Hepatocyte (in vitro differentiated cells): Measurements from ENCODE around the gene NFAT5. TPM values are rescaled to one million over a fixed set of nuclear protein-coding genes. Genes with fewer than 3 reads are reported as not detected.

Experiments used
- DNase-seq: peaks from one replicate; pipeline ENCODE4 v3.0.0-alpha.2; 2016; ENCODE audit warnings: low spot score
- H2AFZ ChIP-seq: fragments of 200-600 bp; sonication (generic); 2 replicates; pipeline ENCODE4 v1.6.0; 2016; ENCODE audit warnings: antibody characterized with exemption, mild to moderate bottlenecking
- H3K27ac ChIP-seq: fragments of 200-600 bp; sonication (generic); 2 replicates; pipeline ENCODE4 v1.5.1; 2016; ENCODE audit warnings: mild to moderate bottlenecking
- H3K27me3 ChIP-seq: fragments of 200-600 bp; sonication (generic); 2 replicates; pipeline ENCODE4 v1.6.1; 2016
- H3K36me3 ChIP-seq: fragments of 200-600 bp; sonication (generic); replicated peaks from 2 replicates; pipeline ENCODE4 v1.5.1; 2016; ENCODE audit warnings: low read depth; ENCODE audit not compliant: insufficient read depth
- H3K4me1 ChIP-seq: fragments of 200-600 bp; sonication (generic); 2 replicates; pipeline ENCODE4 v1.5.1; 2016; ENCODE audit warnings: mild to moderate bottlenecking, moderate library complexity; ENCODE audit not compliant: insufficient read depth
- H3K4me2 ChIP-seq: fragments of 200-600 bp; sonication (generic); 2 replicates; pipeline ENCODE4 v1.6.0; 2016
- H3K4me3 ChIP-seq: fragments of 200-600 bp; sonication (generic); 2 replicates; pipeline ENCODE4 v1.5.1; 2016; ENCODE audit warnings: mild to moderate bottlenecking
- H3K79me2 ChIP-seq: fragments of 200-600 bp; sonication (generic); 2 replicates; pipeline ENCODE4 v1.6.0; 2017; ENCODE audit warnings: mild to moderate bottlenecking
- H3K9me2 ChIP-seq: fragments of 200-600 bp; sonication (generic); replicated peaks from 2 replicates; pipeline ENCODE4 v1.6.0; 2017; ENCODE audit warnings: mild to moderate bottlenecking; ENCODE audit not compliant: insufficient read depth
- H3K9me3 ChIP-seq: fragments of 200-600 bp; sonication (generic); 2 replicates; pipeline ENCODE4 v1.5.1; 2016; ENCODE audit warnings: low read depth, mild to moderate bottlenecking
- H4K20me1 ChIP-seq: fragments of 200-600 bp; sonication (generic); 2 replicates; pipeline ENCODE4 v1.6.0; 2016; ENCODE audit warnings: mild to moderate bottlenecking; ENCODE audit not compliant: insufficient read depth, poor library complexity, severe bottlenecking
- EZH2 ChIP-seq: fragments of 200-600 bp; sonication (generic); IDR thresholded peaks from 2 replicates; pipeline ENCODE4 v1.6.1; 2016; ENCODE audit warnings: antibody characterized with exemption, mild to moderate bottlenecking, borderline replicate concordance
- EZH2phosphoT487 ChIP-seq: fragments of 200-600 bp; sonication (generic); IDR thresholded peaks from one replicate; pipeline ENCODE4 v1.6.1; 2018; ENCODE audit warnings: antibody characterized with exemption, mild to moderate bottlenecking, low read depth, moderate library complexity; ENCODE audit not compliant: unreplicated experiment, severe bottlenecking
- WGBS: methylation state at CpG from one replicate; pipeline ENCODE4 v1.1.6; 2016; ENCODE audit warnings: low lambda C conversion rate; ENCODE audit errors: missing lambda C conversion rate; 5-methylcytosine and 5-hydroxymethylcytosine counted together
- polyA plus RNA-seq: library from polyadenylated mRNA; unstranded; fragments of >200 nt; fragmentation: Nextera tagmentation; extraction: Ambion mirVana; gene quantifications from 2 replicates; pipeline ENCODE4 v1.2.1, GENCODE V29; 2016
- total RNA-seq: library from RNA; depleted of rRNA; stranded (reverse); fragments of >200 nt; gene quantifications from 2 replicates; pipeline ENCODE4 v1.2.3, GENCODE V29; 2014
- TF ChIP-seq, protein P1 (sequence below): fragments of 200-600 bp; sonication (generic); IDR thresholded peaks from 2 replicates; pipeline ENCODE4 v1.5.1; 2016; ENCODE audit warnings: antibody characterized with exemption, mild to moderate bottlenecking; ENCODE audit not compliant: poor library complexity

The NFAT5 gene
- total and polyA plus RNA-seq, 2 experiments from 2014 or later = 9.2 to 30.7 TPM

DNA sequence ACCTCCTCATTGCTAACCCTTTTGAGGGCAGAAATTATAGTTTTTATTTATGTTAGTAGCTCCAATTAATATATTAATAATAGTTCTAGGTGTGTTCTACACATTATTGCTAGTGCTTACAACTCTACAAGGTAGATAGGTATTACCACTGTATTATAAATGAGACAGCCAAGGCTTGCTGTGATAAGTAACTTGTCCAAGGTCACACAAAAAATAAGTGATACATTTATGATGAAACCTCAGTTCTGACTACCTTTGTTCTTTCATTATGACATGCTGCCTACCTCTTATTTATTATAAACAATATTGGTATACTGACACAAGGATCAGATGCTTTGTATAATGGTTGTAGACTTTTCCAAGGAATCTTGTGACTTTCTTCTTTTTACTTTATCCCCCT lies 41.2 kb downstream of the NFAT5 start:
- no peaks in the 10 kb centered on the region for H3K9me3 ChIP-seq
- no peak overlapping the region for H3K4me3 ChIP-seq
- DNase-seq = no peak
- H3K36me3 ChIP-seq = no peaks in the 10 kb centered on the region
- H2AFZ ChIP-seq = no peak overlapping the region
- H3K79me2 ChIP-seq = peaks cover 97% of the 10 kb centered on the region
- H3K27me3 ChIP-seq = no peaks in the 10 kb centered on the region
- no peak overlapping the region for H3K4me2 ChIP-seq
- H3K9me2 ChIP-seq = no peaks in the 10 kb centered on the region
- H4K20me1 ChIP-seq = peaks cover 79% of the 10 kb centered on the region
- H3K27ac ChIP-seq = no peak overlapping the region
- no peak for TF ChIP-seq EZH2
- TF ChIP-seq, protein P1, sequence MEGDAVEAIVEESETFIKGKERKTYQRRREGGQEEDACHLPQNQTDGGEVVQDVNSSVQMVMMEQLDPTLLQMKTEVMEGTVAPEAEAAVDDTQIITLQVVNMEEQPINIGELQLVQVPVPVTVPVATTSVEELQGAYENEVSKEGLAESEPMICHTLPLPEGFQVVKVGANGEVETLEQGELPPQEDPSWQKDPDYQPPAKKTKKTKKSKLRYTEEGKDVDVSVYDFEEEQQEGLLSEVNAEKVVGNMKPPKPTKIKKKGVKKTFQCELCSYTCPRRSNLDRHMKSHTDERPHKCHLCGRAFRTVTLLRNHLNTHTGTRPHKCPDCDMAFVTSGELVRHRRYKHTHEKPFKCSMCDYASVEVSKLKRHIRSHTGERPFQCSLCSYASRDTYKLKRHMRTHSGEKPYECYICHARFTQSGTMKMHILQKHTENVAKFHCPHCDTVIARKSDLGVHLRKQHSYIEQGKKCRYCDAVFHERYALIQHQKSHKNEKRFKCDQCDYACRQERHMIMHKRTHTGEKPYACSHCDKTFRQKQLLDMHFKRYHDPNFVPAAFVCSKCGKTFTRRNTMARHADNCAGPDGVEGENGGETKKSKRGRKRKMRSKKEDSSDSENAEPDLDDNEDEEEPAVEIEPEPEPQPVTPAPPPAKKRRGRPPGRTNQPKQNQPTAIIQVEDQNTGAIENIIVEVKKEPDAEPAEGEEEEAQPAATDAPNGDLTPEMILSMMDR = no peak
- no peak for TF ChIP-seq EZH2phosphoT487
- H3K4me1 ChIP-seq = peaks cover 11% of the 10 kb centered on the region

DNA sequence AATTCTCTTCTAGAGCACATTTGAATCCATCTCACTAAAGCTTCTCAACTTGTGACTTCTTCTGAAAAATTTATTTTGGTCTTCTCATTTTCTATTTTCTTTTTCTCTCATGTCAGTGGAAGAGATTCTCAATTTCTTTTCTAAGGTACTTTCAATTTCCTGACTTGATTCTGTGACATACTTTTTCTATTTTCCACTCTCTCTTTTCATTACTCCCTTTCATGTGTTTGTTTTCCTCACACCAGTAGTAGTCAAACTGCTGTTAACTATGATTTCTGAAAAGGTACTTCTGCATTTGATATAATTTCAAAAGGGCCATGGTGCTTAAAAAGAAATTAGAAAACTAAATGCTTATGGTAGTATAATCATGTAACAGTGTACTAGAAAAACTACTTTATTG lies 41.9 kb downstream of the NFAT5 start:
- no peaks in the 10 kb centered on the region for H3K27me3 ChIP-seq
- DNase-seq = no peak
- no peaks in the 10 kb centered on the region for H3K9me3 ChIP-seq
- no peak overlapping the region for H3K4me3 ChIP-seq
- no peaks in the 10 kb centered on the region for H3K9me2 ChIP-seq
- H2AFZ ChIP-seq = no peak overlapping the region
- H3K79me2 ChIP-seq = peaks cover 97% of the 10 kb centered on the region
- TF ChIP-seq, protein P1 = no peak
- TF ChIP-seq EZH2phosphoT487 = no peak
- TF ChIP-seq EZH2 = no peak
- H3K27ac ChIP-seq = no peak overlapping the region
- H3K36me3 ChIP-seq = no peaks in the 10 kb centered on the region
- peaks cover 15% of the 10 kb centered on the region for H3K4me1 ChIP-seq
- H3K4me2 ChIP-seq = no peak overlapping the region
- H4K20me1 ChIP-seq = peaks cover 83% of the 10 kb centered on the region

DNA sequence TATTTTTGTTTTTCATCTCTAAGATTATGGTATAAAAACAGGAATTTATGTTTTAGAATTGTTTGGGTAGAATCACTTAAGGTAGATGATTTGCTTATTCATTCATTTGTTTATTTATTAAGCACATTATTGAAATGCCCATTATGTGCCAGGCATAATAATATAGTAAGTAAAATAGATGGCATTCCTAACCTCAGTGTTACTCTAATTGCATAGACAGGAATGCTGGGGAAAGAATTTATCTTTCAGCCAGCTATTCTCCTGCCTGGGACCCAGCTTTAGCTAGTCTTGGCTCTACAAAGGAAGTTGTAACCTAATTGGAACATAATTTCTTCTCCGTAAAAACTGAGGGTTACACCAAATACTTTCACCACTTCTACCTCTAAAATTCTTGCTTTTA lies 44.6 kb downstream of the NFAT5 start:
- TF ChIP-seq, protein P1 = no peak
- TF ChIP-seq EZH2 (no peak), EZH2phosphoT487 (no peak)

DNA sequence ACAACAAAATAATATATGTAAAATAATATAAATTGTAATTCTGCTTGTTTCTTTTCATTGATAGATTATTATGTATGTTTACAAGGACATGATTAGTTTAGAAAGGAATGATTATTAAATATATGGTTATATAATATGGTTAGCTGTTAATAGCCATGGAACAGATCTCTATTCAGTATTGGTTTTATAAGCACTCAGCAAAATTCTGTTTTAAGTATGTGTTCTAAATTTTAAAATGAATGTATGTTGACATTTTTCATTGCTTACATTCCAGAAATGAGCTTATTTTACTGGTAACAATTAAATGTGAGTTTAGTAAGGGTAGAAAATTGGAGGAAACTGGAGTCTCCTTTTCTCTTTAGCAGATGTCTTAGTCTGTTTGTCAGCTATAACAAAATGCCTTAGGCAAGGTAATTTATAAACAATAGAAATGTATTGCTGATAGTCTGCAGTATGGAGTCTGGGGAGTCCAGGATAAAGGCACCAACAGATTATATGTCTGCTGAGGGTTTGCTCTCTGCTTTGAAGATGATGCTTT lies 45.4 kb downstream of the NFAT5 start:
- Histone ChIP-seq H3K27me3 (no peaks in the 10 kb centered on the region), H3K79me2 (peaks cover 96% of the 10 kb centered on the region), H4K20me1 (peaks cover 87% of the 10 kb centered on the region), H3K9me2 (no peaks in the 10 kb centered on the region), H3K4me2 (peak overlapping the region; percentile 13), H3K4me3 (no peak overlapping the region), H3K9me3 (no peaks in the 10 kb centered on the region), H3K27ac (peak overlapping the region; percentile 85), H3K4me1 (peaks cover 20% of the 10 kb centered on the region), H2AFZ (no peak overlapping the region), H3K36me3 (no peaks in the 10 kb centered on the region)
- TF ChIP-seq EZH2 = no peak
- TF ChIP-seq, protein P1 = no peak
- TF ChIP-seq EZH2phosphoT487 = no peak
- no peak for DNase-seq

More for the DNA sequence above, 44.6 kb downstream of the NFAT5 start:
- Histone ChIP-seq H3K27me3 (no peaks in the 10 kb centered on the region), H3K79me2 (peaks cover 94% of the 10 kb centered on the region), H3K4me2 (peak overlapping the region; percentile 13), H4K20me1 (peaks cover 83% of the 10 kb centered on the region), H3K36me3 (no peaks in the 10 kb centered on the region), H3K4me1 (peaks cover 20% of the 10 kb centered on the region), H3K4me3 (no peak overlapping the region), H3K9me2 (no peaks in the 10 kb centered on the region), H3K27ac (no peak overlapping the region), H3K9me3 (no peaks in the 10 kb centered on the region), H2AFZ (no peak overlapping the region)
- no peak for DNase-seq
- WGBS = 61% methylated on average over 1 of the region's 1 CpG
